ENCODE measurements around the gene DROSHA.

- TF ChIP-seq CTCF (IDR thresholded peaks at IDR 0.05): no peak
- TF ChIP-seq POLR2A (IDR thresholded peaks at IDR 0.05): no peak
Measured at GRCh38 chr5:31573494-31574142, 41.7 kb upstream of the DROSHA start.

Data from body of pancreas (tissue), 4 donors.